ENCODE results near the gene TSPAN17. TPM values are rescaled to one million over a fixed set of nuclear protein-coding genes. Genes with fewer than 3 reads are reported as not detected.

The TSPAN17 gene
- total RNA-seq, 1 donor from 2014 or later, result 16.9 TPM

DNA sequence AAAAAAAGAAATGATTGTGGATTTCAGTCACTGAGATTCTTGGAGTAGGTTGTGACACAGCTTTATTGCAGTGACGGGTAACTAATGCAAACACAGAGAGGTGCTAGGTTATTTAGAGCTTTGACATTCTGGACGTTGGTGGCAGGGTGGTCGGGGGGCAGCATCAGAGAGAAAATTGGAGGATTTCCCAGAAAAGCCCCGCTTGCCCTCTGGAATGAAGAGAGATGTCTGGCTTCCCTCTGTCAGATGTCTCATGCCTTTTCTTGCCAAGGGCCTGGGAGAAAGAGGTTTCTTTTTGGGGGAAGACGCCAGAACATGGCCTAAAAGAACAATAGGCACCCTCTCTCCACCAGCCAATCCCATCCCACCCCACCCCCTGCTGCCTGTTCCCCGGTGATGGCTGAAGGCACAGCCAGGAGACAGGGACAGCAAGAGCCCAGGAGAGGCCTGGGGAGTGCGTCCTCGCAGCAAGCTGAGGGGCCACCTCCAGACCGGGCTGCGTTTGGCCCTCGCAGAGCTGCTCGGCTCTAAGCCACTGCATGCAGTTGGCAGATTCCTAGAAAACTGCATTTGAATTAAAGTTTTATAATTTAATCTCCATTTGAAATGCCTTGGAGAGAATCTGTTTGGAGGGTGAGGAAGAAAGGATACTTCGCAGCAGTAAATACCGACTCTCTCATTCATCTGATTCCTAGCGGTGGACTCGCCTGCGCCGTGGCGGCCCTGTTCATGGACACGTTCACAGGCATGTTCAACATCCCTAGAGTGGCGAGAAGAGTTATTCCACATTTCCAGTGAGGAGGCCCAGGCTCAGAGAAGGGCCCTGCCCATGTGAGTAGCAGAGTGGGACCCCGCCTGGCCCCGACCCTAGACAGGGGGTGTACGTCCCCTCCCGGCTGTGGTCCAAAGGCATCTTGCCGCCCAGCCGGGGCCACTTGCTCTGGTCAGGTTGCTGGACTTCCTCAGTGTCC, 55.7 kb downstream of the TSPAN17 start:
- TF ChIP-seq POLR2AphosphoS5 (IDR thresholded peaks at IDR 0.05; ENCODE audit: insufficient read depth in 1 of 2, low read depth in 1 of 2), result no peak
- TF ChIP-seq, protein P1, sequence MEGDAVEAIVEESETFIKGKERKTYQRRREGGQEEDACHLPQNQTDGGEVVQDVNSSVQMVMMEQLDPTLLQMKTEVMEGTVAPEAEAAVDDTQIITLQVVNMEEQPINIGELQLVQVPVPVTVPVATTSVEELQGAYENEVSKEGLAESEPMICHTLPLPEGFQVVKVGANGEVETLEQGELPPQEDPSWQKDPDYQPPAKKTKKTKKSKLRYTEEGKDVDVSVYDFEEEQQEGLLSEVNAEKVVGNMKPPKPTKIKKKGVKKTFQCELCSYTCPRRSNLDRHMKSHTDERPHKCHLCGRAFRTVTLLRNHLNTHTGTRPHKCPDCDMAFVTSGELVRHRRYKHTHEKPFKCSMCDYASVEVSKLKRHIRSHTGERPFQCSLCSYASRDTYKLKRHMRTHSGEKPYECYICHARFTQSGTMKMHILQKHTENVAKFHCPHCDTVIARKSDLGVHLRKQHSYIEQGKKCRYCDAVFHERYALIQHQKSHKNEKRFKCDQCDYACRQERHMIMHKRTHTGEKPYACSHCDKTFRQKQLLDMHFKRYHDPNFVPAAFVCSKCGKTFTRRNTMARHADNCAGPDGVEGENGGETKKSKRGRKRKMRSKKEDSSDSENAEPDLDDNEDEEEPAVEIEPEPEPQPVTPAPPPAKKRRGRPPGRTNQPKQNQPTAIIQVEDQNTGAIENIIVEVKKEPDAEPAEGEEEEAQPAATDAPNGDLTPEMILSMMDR (IDR thresholded peaks at IDR 0.05), result no peak
- TF ChIP-seq POLR2A (IDR thresholded peaks at IDR 0.05), result no peak
- H3K9me3 ChIP-seq, result no peaks in the 10 kb centered on the region
- intact Hi-C loops (cut with DNase I), result no loop called here
- H3K4me1 ChIP-seq, result no peaks in the 10 kb centered on the region
- DNase-seq (ENCODE audit: extremely low spot score in 2 of 2), result no peak
- H3K27me3 ChIP-seq, result no peaks in the 10 kb centered on the region
- H3K4me3 ChIP-seq, result no peak overlapping the region
- H3K36me3 ChIP-seq, result no peaks in the 10 kb centered on the region
- H3K27ac ChIP-seq, result no peak overlapping the region

DNA sequence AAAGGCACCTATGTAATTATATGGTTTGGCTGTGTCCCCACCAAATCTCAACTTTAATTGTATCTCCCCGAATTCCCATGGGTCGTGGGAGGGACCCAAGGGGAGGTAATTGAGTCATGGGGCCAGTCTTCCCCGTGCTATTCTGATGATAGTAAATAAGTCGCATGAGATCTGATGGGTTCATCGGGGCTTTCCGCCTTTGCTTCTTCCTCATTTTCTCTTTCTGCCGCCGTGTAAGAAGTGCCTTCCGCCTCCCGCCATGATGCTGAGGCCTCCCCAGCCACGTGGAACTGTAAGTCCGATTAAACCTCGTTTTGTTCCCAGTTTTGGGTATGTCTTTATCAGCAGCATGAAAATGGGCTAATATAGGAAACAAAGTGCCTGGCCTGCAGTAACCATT, 56.6 kb downstream of the TSPAN17 start:
- no peak overlapping the region for H3K27ac ChIP-seq
- TF ChIP-seq POLR2A (IDR thresholded peaks at IDR 0.05) (no peak), POLR2AphosphoS5 (IDR thresholded peaks at IDR 0.05; ENCODE audit: insufficient read depth in 1 of 2, low read depth in 1 of 2) (no peak)
- TF ChIP-seq, protein P1 (IDR thresholded peaks at IDR 0.05), result no peak
- DNase-seq (ENCODE audit: extremely low spot score in 2 of 2), result no peak
- H3K4me1 ChIP-seq, result no peaks in the 10 kb centered on the region
- intact Hi-C loops (cut with DNase I), result no loop called here
- H3K4me3 ChIP-seq, result no peak overlapping the region
- no peaks in the 10 kb centered on the region for H3K9me3 ChIP-seq
- H3K36me3 ChIP-seq, result no peaks in the 10 kb centered on the region
- H3K27me3 ChIP-seq, result no peaks in the 10 kb centered on the region

DNA sequence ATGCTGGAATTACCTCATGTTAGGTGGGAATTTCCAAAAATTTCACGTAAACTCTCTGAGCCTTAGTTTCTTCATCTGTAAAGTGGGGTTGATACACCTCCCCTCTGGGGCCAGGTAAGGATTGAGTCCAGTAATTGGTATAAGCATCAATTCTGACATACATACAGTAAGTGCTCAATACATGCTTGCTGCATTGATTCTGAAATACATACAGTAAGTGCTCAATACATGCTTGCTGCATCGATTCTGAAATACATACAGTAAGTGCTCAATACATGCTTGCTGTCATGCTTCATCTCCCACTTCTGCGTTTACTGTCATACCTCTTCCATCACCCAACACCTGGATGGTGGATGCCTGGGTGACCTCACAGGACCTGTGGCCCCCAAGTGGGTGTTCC, 57.1 kb downstream of the TSPAN17 start:
- Histone ChIP-seq H3K36me3 (no peaks in the 10 kb centered on the region), H3K4me1 (no peaks in the 10 kb centered on the region), H3K9me3 (no peaks in the 10 kb centered on the region), H3K4me3 (no peak overlapping the region), H3K27me3 (no peaks in the 10 kb centered on the region), H3K27ac (no peak overlapping the region)
- no peak for DNase-seq (ENCODE audit: extremely low spot score in 2 of 2)
- intact Hi-C loops (cut with DNase I), result no loop called here
- no peak for TF ChIP-seq POLR2AphosphoS5 (IDR thresholded peaks at IDR 0.05; ENCODE audit: insufficient read depth in 1 of 2, low read depth in 1 of 2)
- TF ChIP-seq, protein P1 (IDR thresholded peaks at IDR 0.05), result no peak
- TF ChIP-seq POLR2A (IDR thresholded peaks at IDR 0.05), result no peak

DNA sequence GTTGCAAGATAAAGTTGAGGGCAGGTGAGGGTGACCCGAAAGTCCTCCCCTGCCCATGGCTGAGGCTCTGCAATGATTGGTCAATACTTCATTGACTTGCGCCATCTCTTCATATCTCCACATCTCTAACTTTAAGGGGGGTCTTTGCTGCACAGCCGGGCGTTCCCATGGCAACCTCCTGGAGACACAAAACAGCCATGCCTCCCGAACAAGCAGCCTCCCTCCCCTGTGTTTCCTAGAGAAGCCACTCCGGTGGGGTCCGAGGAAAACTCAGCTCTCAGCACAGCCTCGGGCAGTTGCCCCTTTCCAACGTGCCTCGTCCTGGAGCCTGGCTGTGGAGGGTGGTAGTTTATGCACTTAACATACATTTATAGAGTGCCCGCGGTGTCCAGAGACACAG, 57.5 kb downstream of the TSPAN17 start:
- H3K9me3 ChIP-seq, result no peaks in the 10 kb centered on the region
- DNase-seq (ENCODE audit: extremely low spot score in 2 of 2), result no peak
- no peaks in the 10 kb centered on the region for H3K36me3 ChIP-seq
- no peaks in the 10 kb centered on the region for H3K4me1 ChIP-seq
- H3K27ac ChIP-seq, result no peak overlapping the region
- H3K27me3 ChIP-seq, result no peaks in the 10 kb centered on the region
- TF ChIP-seq POLR2A (IDR thresholded peaks at IDR 0.05) (no peak), POLR2AphosphoS5 (IDR thresholded peaks at IDR 0.05; ENCODE audit: insufficient read depth in 1 of 2, low read depth in 1 of 2) (no peak)
- TF ChIP-seq, protein P1 (IDR thresholded peaks at IDR 0.05), result no peak
- intact Hi-C loops (cut with DNase I), result no loop called here
- no peak overlapping the region for H3K4me3 ChIP-seq

Small RNA genes within 50 kb of the gene (microRNA-seq; reads per million reads assigned to microRNA genes)
- not detected for gene MIR4281 (ENCODE audit: borderline number of aligned reads, borderline replicate concordance)

Small RNA genes within 50 kb of the gene (small RNA-seq; reads per million reads assigned to genes)
- not detected for gene MIR4281

Other genes starting within 250 kb of the TSPAN17 start
- gene CLTB, start 230.9 kb upstream of the TSPAN17 start, total RNA-seq, result 254 TPM
- gene FAF2, start 199.1 kb upstream of the TSPAN17 start, total RNA-seq, result 25.3 TPM
- gene RNF44, start 110.1 kb upstream of the TSPAN17 start, total RNA-seq, result 24.6 TPM
- gene CDHR2, start 98.1 kb upstream of the TSPAN17 start, total RNA-seq, result not detected
- 0.49 TPM for gene GPRIN1, start 37.3 kb upstream of the TSPAN17 start, total RNA-seq
- gene SNCB, start 16.9 kb upstream of the TSPAN17 start, total RNA-seq, result not detected
- not detected for gene EIF4E1B, start 16.8 kb upstream of the TSPAN17 start, total RNA-seq
- not detected for gene UNC5A, start 163.1 kb downstream of the TSPAN17 start, total RNA-seq

Measured in vagina (tissue), 2 donors.